Right lobe of liver (tissue), 6 donors: ENCODE results near the gene RUNX2. TPM values are rescaled to one million over a fixed set of nuclear protein-coding genes. Genes with fewer than 3 reads are reported as not detected.

Experiments
- ATAC-seq, 4 donors: fragments of 200-7000 bp; cut with Tn5 transposase; one replicate each; pipeline ENCODE4 v1.9.1; 2020; ENCODE audit warnings: mild to moderate bottlenecking in 4 of 4, moderate library complexity in 4 of 4
- DNase-seq, 3 donors: peaks; one replicate each; pipeline ENCODE4 v3.0.0-alpha.2; 2020
- H3K27ac ChIP-seq, 3 donors: fragments of 200-600 bp; one replicate each; pipeline ENCODE4 v1.8.0; 2022
- H3K27me3 ChIP-seq, 2 donors: fragments of 200-600 bp; one replicate each; pipeline ENCODE4 v1.8.0; 2022
- H3K36me3 ChIP-seq, 4 donors: fragments of 200-600 bp; sonication (generic) in 1 of 4; one replicate each; pipeline versions ENCODE4 v1.5.1 to v1.8.0; 2017 to 2022; ENCODE audit warnings: control low read depth in 1 of 4
- H3K4me1 ChIP-seq, 4 donors: fragments of 200-600 bp; sonication (generic) in 1 of 4; one replicate each; pipeline versions ENCODE4 v1.5.1 to v1.8.0; 2017 to 2022; ENCODE audit warnings: control low read depth in 1 of 4
- H3K4me3 ChIP-seq, 3 donors: fragments of 200-600 bp; one replicate each; pipeline ENCODE4 v1.8.0; 2022
- H3K9me3 ChIP-seq, 4 donors: fragments of 200-600 bp; sonication (generic) in 1 of 4; one replicate each; pipeline versions ENCODE4 v1.5.1 to v1.8.0; 2017 to 2022; ENCODE audit warnings: control low read depth in 1 of 4
- POLR2A ChIP-seq: fragments of 450-650 bp; IDR thresholded peaks from one replicate; pipeline ENCODE4 v1.6.1; 2017; ENCODE audit warnings: antibody characterized with exemption, mild to moderate bottlenecking
- WGBS: methylation state at CpG from one replicate; pipeline ENCODE4 v1.1.6; 2018; ENCODE audit warnings: low coverage, low lambda C conversion rate; ENCODE audit not compliant: insufficient coverage; ENCODE audit errors: missing lambda C conversion rate; 5-methylcytosine and 5-hydroxymethylcytosine counted together
- intact Hi-C, 2 donors: fragments of 100-400 bp; cut with DNase I; formaldehyde crosslinking; loops; one replicate each; pipeline versions ENCODE4 v1.11.2 to v1.14.1; 2022
- total RNA-seq, 6 experiments: library from RNA; depleted of rRNA in 2 of 6; stranded (reverse); fragments of >200 nt in 2 of 6; fragmentation: NEBNext Ultra II Directional in 3 of 6; extraction: Animal tissue kit (Norgen Biotek cat#: 25700) in 3 of 6; gene quantifications; one replicate each; pipeline versions ENCODE4 v1.1.0 to v1.2.4, GENCODE V29; 2016 to 2023
- TF ChIP-seq, protein P1 (sequence below), 4 donors: fragments of 200-600 bp in 3 of 4; fragments of 450-650 bp in 1 of 4; IDR thresholded peaks; one replicate each; pipeline versions ENCODE4 v1.5.1 to v1.8.0; 2016 to 2022; ENCODE audit warnings: antibody characterized with exemption in 4 of 4, mild to moderate bottlenecking in 2 of 4
- donor health status: DM: no; HTN: yes; CAD: no.
- donor health status: DM: no; HTN: no; CAD: no.
- donor health status: DM: no; HTN: no; CAD: no.
- donor health status: DM: no; HTN: yes; CAD: no.
- donor health status: DM: no; HTN: yes; CAD: no.

RUNX2 gene
- total RNA-seq, 6 experiments from 2014 or later, result 0.15 to 0.80 (median 0.43) TPM

DNA sequence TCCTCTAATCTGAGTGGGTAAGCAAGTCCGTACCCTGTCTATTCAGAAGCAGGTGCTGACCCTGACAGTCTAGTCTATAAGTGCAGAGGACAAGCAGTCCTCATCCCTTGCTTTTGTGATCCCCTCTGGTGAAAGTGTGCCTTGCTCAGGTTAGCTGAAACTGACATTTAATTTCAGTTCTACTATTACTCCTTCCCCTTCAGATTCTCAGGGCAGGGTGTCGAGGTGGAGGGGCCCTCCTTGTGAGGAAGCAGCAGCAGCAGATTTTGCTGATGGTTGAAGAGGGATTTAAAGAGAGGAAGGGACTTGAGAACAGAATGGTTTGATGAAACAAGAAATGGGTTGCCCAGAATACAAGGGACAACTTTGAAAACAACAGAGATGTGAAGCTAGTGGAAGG, 378.2 kb downstream of the RUNX2 start:
- H3K9me3 ChIP-seq, result no peaks in the 10 kb centered on the region
- no peaks in the 10 kb centered on the region for H3K36me3 ChIP-seq
- no peak for TF ChIP-seq POLR2A
- TF ChIP-seq, protein P1, sequence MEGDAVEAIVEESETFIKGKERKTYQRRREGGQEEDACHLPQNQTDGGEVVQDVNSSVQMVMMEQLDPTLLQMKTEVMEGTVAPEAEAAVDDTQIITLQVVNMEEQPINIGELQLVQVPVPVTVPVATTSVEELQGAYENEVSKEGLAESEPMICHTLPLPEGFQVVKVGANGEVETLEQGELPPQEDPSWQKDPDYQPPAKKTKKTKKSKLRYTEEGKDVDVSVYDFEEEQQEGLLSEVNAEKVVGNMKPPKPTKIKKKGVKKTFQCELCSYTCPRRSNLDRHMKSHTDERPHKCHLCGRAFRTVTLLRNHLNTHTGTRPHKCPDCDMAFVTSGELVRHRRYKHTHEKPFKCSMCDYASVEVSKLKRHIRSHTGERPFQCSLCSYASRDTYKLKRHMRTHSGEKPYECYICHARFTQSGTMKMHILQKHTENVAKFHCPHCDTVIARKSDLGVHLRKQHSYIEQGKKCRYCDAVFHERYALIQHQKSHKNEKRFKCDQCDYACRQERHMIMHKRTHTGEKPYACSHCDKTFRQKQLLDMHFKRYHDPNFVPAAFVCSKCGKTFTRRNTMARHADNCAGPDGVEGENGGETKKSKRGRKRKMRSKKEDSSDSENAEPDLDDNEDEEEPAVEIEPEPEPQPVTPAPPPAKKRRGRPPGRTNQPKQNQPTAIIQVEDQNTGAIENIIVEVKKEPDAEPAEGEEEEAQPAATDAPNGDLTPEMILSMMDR (IDR thresholded peaks at IDR 0.05), result no peak
- no peak overlapping the region for H3K27ac ChIP-seq
- DNase-seq, result no peak
- 30% methylated on average over 2 of the region's 2 CpGs for WGBS
- ATAC-seq, result no peak
- H3K4me1 ChIP-seq, result no peaks in the 10 kb centered on the region
- H3K27me3 ChIP-seq, result no peaks in the 10 kb centered on the region
- intact Hi-C loops, result no loop called here
- no peak overlapping the region for H3K4me3 ChIP-seq

GRCh38 chr6:45707176-45707575, 379.0 kb downstream of the RUNX2 start:
- H3K27ac ChIP-seq, result no peak overlapping the region
- no peak for ATAC-seq
- no peak overlapping the region for H3K4me3 ChIP-seq
- no peaks in the 10 kb centered on the region for H3K27me3 ChIP-seq
- intact Hi-C loops, result no loop called here
- H3K9me3 ChIP-seq, result no peaks in the 10 kb centered on the region
- DNase-seq, result no peak
- H3K36me3 ChIP-seq, result no peaks in the 10 kb centered on the region
- no peak for TF ChIP-seq POLR2A
- TF ChIP-seq, protein P1 (IDR thresholded peaks at IDR 0.05), result no peak
- 75% methylated on average over 6 of the region's 6 CpGs for WGBS
- H3K4me1 ChIP-seq, result no peaks in the 10 kb centered on the region

DNA sequence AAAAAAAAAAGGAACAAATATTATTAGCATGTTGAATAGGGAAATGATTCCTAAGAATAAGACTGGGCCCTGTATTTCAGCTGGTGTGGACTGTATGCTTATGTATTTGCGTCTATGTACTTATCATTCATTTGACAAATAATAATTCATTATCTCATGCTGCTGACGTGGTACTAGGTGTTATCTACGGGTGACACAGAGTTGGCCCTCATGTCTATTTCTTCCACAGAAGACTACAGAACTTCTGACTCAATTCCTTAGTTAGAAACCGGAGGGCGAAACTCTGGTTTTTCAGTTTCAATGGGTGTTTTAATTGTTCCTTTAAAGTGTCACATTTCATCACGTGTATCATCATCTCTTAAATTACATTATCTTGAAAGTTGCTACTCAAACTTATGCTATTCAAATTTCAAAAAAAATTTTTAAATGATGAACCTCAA, 381.7 kb downstream of the RUNX2 start:
- Histone ChIP-seq H3K9me3 (no peaks in the 10 kb centered on the region), H3K27me3 (no peaks in the 10 kb centered on the region), H3K4me1 (no peaks in the 10 kb centered on the region), H3K36me3 (no peaks in the 10 kb centered on the region), H3K4me3 (no peak overlapping the region), H3K27ac (no peak overlapping the region)
- DNase-seq (no peak), ATAC-seq (no peak)
- TF ChIP-seq, protein P1 (IDR thresholded peaks at IDR 0.05), result no peak
- TF ChIP-seq POLR2A, result no peak
- 60% methylated on average over 6 of the region's 6 CpGs for WGBS
- intact Hi-C loops, result loop anchor here in 1 of 2 donors (10.0 kb wide), 1 partner anchor 1055 kb away; no protein-coding TSS in a partner anchor

GRCh38 chr6:45710304-45710821, 382.2 kb downstream of the RUNX2 start:
- ATAC-seq, result peak; percentile 11 to 72 (median 32)
- TF ChIP-seq, protein P1 (IDR thresholded peaks at IDR 0.05), result no peak
- TF ChIP-seq POLR2A, result no peak
- Histone ChIP-seq H3K4me1 (no peaks in the 10 kb centered on the region), H3K36me3 (no peaks in the 10 kb centered on the region), H3K27me3 (no peaks in the 10 kb centered on the region), H3K4me3 (no peak overlapping the region), H3K27ac (no peak overlapping the region), H3K9me3 (no peaks in the 10 kb centered on the region)
- DNase-seq, result peak in 1 of 3 donors; percentile 46
- WGBS, result 22% methylated on average over 3 of the region's 5 CpGs
- intact Hi-C loops, result loop anchor here in 1 of 2 donors (10.0 kb wide), 1 partner anchor 1056 kb away; no protein-coding TSS in a partner anchor
